Suprapubic skin (tissue), 4 donors: ENCODE results near the gene ROBO3. TPM values are rescaled to one million over a fixed set of nuclear protein-coding genes. Genes with fewer than 3 reads are reported as not detected.

Experiments
- DNase-seq, 2 donors: peaks; one replicate each; pipeline ENCODE4 v3.0.0-alpha.2; 2019; ENCODE audit warnings: low spot score in 2 of 2
- H3K27ac ChIP-seq: fragments of 200-600 bp; sonication (generic); one replicate; pipeline ENCODE4 v1.5.1; 2019
- H3K27me3 ChIP-seq: fragments of 200-600 bp; sonication (generic); one replicate; pipeline ENCODE4 v1.5.1; 2019
- H3K36me3 ChIP-seq: fragments of 200-600 bp; sonication (generic); one replicate; pipeline ENCODE4 v1.5.1; 2019
- H3K4me1 ChIP-seq: fragments of 200-600 bp; sonication (generic); one replicate; pipeline ENCODE4 v1.5.1; 2019
- H3K4me3 ChIP-seq: fragments of 200-600 bp; sonication (generic); one replicate; pipeline ENCODE4 v1.5.1; 2019; ENCODE audit warnings: mild to moderate bottlenecking
- H3K9me3 ChIP-seq: fragments of 200-600 bp; sonication (generic); one replicate; pipeline ENCODE4 v1.5.1; 2019
- EP300 ChIP-seq: sonication (generic); formaldehyde crosslinking; IDR thresholded peaks from one replicate; pipeline ENCODE4 v1.6.1; 2017; ENCODE audit warnings: antibody characterized with exemption
- POLR2A ChIP-seq, 2 donors: fragments of 450-650 bp; IDR thresholded peaks; one replicate each; pipeline ENCODE4 v1.6.1; 2017; ENCODE audit warnings: antibody characterized with exemption in 2 of 2, mild to moderate bottlenecking in 2 of 2, moderate library complexity in 2 of 2
- POLR2AphosphoS5 ChIP-seq, 3 donors: sonication (generic); formaldehyde crosslinking; IDR thresholded peaks; one replicate each; pipeline ENCODE4 v1.6.1; 2017; ENCODE audit warnings: antibody characterized with exemption in 3 of 3
- WGBS: methylation state at CpG from one replicate; pipeline ENCODE4 v1.1.5; 2018; 5-methylcytosine and 5-hydroxymethylcytosine counted together
- total RNA-seq, 4 donors: library from RNA; depleted of rRNA; stranded (reverse); fragments of >200 nt; gene quantifications; one replicate each; pipeline ENCODE4 v1.1.0, GENCODE V29; 2016
- TF ChIP-seq, protein P1 (sequence below), 2 donors: fragments of 200-600 bp in 1 of 2; fragments of 450-650 bp in 1 of 2; sonication (generic) in 1 of 2; IDR thresholded peaks; one replicate each; pipeline ENCODE4 v1.5.1; 2016 to 2019; ENCODE audit warnings: antibody characterized with exemption in 2 of 2, mild to moderate bottlenecking in 1 of 2, moderate library complexity in 1 of 2

Gene ROBO3
- total RNA-seq, 4 donors from 2014 or later: 1.9 to 6.8 (median 3.6) TPM

- Histone ChIP-seq H3K9me3 (no peaks in the 10 kb centered on the region), H3K4me3 (no peak overlapping the region), H3K27me3 (peaks cover 19% of the 10 kb centered on the region), H3K36me3 (no peaks in the 10 kb centered on the region), H3K27ac (no peak overlapping the region), H3K4me1 (no peaks in the 10 kb centered on the region)
- 85% methylated on average over 3 of the region's 3 CpGs for WGBS
- no peak for DNase-seq
- no peak for TF ChIP-seq EP300
- TF ChIP-seq POLR2AphosphoS5 (IDR thresholded peaks at IDR 0.05): no peak
- TF ChIP-seq, protein P1, sequence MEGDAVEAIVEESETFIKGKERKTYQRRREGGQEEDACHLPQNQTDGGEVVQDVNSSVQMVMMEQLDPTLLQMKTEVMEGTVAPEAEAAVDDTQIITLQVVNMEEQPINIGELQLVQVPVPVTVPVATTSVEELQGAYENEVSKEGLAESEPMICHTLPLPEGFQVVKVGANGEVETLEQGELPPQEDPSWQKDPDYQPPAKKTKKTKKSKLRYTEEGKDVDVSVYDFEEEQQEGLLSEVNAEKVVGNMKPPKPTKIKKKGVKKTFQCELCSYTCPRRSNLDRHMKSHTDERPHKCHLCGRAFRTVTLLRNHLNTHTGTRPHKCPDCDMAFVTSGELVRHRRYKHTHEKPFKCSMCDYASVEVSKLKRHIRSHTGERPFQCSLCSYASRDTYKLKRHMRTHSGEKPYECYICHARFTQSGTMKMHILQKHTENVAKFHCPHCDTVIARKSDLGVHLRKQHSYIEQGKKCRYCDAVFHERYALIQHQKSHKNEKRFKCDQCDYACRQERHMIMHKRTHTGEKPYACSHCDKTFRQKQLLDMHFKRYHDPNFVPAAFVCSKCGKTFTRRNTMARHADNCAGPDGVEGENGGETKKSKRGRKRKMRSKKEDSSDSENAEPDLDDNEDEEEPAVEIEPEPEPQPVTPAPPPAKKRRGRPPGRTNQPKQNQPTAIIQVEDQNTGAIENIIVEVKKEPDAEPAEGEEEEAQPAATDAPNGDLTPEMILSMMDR (IDR thresholded peaks at IDR 0.05): no peak
- no peak for TF ChIP-seq POLR2A (IDR thresholded peaks at IDR 0.05)
These were observed 35.2 kb upstream of the ROBO3 start for GRCh38 chr11:124829986-124830385.

GRCh38 chr11:124830749-124831148 is 34.5 kb upstream of the ROBO3 start:
- H3K9me3 ChIP-seq: no peaks in the 10 kb centered on the region
- no peaks in the 10 kb centered on the region for H3K4me1 ChIP-seq
- 91% methylated on average over 3 of the region's 3 CpGs for whole genome bisulfite sequencing
- H3K27ac ChIP-seq: no peak overlapping the region
- TF ChIP-seq, protein P1 (IDR thresholded peaks at IDR 0.05): no peak
- TF ChIP-seq POLR2AphosphoS5 (IDR thresholded peaks at IDR 0.05): no peak
- H3K4me3 ChIP-seq: no peak overlapping the region
- no peaks in the 10 kb centered on the region for H3K36me3 ChIP-seq
- no peak for DNase-seq
- H3K27me3 ChIP-seq: peaks cover 24% of the 10 kb centered on the region

DNA sequence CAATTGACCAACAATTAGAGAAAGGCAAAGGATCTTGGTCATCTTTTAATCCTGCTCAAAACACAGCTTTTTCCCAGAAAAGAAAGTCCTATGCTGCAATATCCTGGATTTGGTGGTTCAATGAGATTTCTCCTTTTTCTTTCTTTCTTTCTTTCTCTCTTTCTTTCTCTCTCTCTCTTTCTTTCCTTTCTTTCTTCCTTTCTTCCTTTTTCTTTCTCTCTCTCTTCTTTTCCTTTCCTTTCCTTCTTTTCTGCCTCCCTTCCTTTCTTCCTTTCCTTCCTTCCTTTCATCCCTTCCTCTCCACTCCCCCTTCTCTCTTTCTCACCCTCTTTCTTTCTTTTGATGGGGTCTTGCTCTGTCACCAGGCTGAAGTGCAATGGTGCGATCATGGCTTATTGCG is 33.3 kb upstream of the ROBO3 start:
- H3K27me3 ChIP-seq: peaks cover 19% of the 10 kb centered on the region
- H3K36me3 ChIP-seq: no peaks in the 10 kb centered on the region
- no peaks in the 10 kb centered on the region for H3K4me1 ChIP-seq
- no peak overlapping the region for H3K27ac ChIP-seq
- no peak for TF ChIP-seq POLR2A (IDR thresholded peaks at IDR 0.05)
- TF ChIP-seq, protein P1 (IDR thresholded peaks at IDR 0.05): no peak
- no peak for TF ChIP-seq POLR2AphosphoS5 (IDR thresholded peaks at IDR 0.05)
- no peak for TF ChIP-seq EP300
- WGBS: 100% methylated on average over 2 of the region's 2 CpGs
- no peaks in the 10 kb centered on the region for H3K9me3 ChIP-seq
- DNase-seq: no peak
- H3K4me3 ChIP-seq: no peak overlapping the region

DNA sequence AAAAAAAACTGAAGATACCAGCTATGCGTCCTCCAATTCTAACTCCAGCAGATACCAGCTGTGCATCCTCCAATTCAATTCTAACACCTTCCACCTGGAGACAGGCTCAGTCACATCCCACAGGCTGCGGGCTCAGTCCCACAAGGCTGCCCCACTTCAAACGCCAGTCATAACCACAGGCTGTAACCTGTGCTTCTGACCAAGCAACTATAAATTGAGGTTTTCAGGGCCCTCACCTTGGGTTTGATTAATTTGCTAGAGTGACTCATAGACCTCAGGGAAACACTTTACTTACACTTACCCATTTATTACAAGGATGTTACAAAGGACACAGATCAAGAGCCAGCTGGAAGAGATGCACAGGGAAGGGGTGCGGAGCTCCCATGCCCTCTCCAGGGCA is 32.7 kb upstream of the ROBO3 start:
- 54% methylated on average over 4 of the region's 4 CpGs for WGBS
- no peak for DNase-seq
- Histone ChIP-seq H3K27ac (no peak overlapping the region), H3K4me3 (no peak overlapping the region), H3K9me3 (no peaks in the 10 kb centered on the region), H3K36me3 (no peaks in the 10 kb centered on the region), H3K4me1 (no peaks in the 10 kb centered on the region), H3K27me3 (peaks cover 15% of the 10 kb centered on the region)
- TF ChIP-seq, protein P1 (IDR thresholded peaks at IDR 0.05): no peak
- TF ChIP-seq POLR2A (IDR thresholded peaks at IDR 0.05) (no peak), POLR2AphosphoS5 (IDR thresholded peaks at IDR 0.05) (no peak)

DNA sequence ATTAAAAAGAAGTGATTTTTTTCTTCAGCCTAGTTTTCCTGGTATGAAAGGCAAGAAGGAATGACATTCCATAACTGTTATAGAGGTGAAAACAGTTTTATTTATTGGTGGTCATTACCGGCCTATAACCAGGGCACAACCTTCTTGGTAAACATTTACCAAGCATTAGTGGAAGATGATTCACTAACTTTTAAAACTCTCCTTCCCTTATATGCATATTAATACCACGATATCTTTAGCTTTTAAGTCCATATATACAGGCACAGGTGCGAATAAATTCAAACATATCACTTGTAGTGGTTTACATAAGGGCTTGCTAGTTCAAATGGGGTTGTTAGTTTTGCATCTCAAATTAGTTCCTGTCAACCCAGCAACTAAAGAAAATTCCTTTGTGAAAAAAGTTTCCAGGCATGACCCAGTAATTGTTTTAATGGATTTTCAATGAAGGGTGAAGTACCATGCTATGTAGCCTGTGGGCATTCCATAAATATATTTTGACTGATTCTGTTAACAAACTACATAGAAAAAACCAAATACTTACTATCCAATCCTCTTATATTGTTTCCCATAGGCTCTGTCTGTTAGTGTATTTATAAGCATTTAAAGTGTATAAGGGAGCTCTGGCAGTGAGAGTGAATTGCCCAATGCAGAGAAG is 30.6 kb upstream of the ROBO3 start:
- WGBS: 84% methylated on average over 3 of the region's 3 CpGs

More for the DNA sequence above, 30.6 kb upstream of the ROBO3 start:
- TF ChIP-seq EP300 (no peak), POLR2A (IDR thresholded peaks at IDR 0.05) (no peak), POLR2AphosphoS5 (IDR thresholded peaks at IDR 0.05) (no peak)
- TF ChIP-seq, protein P1 (IDR thresholded peaks at IDR 0.05): no peak
- H3K36me3 ChIP-seq: no peaks in the 10 kb centered on the region
- H3K27ac ChIP-seq: no peak overlapping the region
- no peak for DNase-seq
- no peak overlapping the region for H3K4me3 ChIP-seq
- H3K4me1 ChIP-seq: peaks cover 8% of the 10 kb centered on the region
- H3K9me3 ChIP-seq: no peaks in the 10 kb centered on the region
- peaks cover 32% of the 10 kb centered on the region for H3K27me3 ChIP-seq
